GM18499 (cell line): ENCODE results near the gene BACE1.

Experiments used
- ATAC-seq: cut with Tn5 transposase; IDR thresholded peaks from one replicate; pipeline ENCODE4 v1.9.1; 2021; ENCODE audit warnings: moderate number of reproducible peaks; ENCODE audit not compliant: insufficient read depth, unreplicated experiment

The BACE1 gene

DNA sequence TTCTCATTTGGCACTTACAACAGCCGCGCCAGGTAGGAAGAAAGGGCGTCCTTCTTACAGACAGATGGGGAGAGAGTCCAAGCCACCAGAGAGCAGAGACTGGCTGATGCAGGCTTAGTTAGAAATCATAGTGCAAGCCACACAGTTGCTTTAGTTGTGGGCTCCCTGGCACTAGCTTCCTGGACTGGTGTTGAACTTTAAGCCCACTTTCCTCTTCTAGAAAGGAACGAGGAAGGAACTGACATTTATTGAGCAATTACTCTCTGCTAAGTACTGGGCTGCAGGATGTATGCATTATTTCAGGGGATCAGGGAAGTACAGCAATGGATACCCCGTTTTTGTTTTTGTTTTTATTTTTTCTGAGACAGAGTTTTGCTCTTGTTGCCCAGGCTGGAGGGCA lies 3.0 kb downstream of the BACE1 start:
- ATAC-seq: no peak

DNA sequence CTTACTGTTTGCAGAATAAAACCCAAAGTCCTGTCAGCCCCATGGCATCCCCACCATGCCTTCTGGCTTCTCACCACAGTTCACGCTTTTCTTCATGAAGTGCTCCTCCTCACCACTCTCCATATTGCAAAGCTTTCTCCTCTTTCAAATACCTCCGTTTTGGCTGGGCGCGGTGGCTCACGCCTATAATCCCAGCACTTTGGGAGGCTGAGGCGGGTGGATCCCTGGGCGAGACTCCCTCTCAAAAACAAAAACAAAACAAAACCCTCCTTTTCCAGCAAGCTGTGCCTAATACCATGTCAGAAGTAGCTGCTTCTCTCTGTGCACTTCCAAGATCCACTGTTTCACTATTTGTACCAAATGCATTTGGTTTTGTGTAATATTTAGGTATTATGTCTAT lies 6.7 kb downstream of the BACE1 start:
- no peak for ATAC-seq

DNA sequence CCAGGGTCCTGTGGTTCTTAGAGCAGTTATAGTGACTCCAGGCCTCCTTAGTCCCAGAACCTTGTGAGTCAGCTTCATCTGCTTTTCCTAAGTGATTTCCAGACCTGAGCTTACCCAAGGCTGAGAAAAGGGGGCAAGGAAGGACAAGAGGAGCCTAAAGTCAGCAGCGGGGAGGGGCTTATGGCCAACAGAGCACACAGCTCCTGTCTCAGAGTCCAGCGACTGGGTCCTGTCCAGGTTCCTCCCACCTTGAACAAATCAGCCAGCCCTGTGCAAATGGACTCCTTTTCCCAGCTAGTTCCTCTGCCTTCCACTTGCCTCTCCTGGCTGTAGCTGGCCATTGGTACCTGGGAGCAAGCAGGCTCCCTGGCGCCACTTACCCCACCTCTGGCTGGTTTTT lies 10.9 kb downstream of the BACE1 start:
- no peak for ATAC-seq

DNA sequence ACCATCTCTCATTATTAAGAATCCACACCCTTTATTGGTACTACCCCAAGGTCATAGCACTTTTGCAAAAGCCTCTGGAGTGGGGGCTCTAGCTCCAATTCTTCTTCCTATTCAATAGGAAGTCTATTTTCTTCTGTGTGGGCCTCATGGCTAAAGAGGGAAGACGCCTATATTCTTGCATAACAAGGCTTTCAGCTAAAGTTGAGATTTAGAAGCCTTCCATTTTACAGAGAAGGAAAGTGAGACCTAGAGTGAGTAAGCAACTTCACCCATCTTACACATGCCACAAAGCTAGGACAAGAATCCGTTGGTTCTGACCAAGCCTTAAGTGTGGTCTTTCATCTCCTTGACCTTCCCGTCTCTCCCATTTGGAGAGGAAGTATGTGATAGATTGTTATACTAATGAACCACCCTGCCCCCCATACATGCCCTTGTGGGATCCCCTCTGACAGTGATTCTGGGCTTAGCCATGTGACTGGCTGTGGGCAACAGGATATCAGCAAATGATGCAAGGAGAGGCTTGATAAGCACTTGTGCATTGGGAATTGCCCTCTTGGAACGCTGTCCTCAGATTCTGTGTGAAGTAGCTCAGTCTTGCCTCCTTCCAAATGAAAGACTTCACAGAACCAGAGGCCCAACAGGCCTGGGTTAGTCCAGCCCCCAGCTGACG lies 12.3 kb downstream of the BACE1 start:
- ATAC-seq: no peak

DNA sequence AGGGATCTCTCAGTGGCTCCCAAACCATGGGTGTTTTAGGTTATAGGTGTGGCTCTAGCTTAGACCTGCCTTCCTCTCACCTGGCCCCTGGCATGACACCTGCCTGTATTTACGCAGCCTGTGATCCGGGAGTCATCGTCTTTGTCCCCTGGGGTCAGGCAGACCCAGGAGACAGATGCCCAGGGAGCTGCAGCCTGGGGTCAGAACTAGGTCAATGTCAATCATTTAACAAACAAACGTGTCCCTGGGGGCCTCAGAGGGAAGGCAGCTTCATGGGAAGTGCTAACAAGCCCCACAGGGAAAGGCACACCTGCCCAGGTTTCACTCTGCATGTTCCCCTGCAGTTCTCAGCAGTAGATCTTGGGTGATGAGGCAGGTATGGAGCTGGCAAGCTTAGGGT lies 13.0 kb downstream of the BACE1 start:
- no peak for ATAC-seq

DNA sequence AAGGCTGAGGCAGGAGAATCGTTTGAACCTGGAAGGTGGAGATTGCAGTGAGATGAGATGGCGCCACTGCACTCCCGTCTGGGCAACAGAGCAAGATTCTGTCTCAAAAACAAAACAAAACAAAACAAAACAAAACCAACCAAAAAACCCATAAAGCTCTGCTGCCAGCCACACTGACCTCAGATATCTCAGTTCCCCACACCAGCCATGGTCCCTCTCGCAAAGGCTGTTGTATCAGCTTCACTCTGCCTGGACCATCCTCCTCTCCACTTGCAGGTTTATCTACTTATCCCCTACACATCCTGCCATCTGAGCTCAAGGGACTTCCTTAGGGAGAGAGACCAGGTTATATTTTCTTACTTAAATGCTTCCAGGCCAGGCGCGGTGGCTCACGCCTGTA lies 13.8 kb downstream of the BACE1 start:
- no peak for ATAC-seq

DNA sequence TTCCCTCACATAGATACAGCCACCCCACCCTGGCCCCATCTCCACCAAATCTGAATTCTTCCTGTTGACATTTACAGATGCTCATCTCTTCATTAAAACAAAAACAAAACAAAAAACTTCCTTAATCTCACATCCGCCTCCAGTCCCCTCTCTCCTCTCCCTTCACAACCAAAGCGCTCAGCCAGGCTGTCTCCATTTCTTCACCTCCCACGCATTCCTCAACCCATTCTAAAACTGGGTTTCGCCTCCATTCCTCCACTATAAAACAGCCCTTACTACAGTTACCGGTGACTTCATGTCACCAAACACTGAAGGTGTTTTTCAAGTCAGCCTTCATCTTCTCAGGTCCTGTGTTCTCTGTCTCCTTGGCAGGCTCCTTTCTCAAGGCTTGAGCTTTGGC lies 15.3 kb downstream of the BACE1 start:
- ATAC-seq: no peak

DNA sequence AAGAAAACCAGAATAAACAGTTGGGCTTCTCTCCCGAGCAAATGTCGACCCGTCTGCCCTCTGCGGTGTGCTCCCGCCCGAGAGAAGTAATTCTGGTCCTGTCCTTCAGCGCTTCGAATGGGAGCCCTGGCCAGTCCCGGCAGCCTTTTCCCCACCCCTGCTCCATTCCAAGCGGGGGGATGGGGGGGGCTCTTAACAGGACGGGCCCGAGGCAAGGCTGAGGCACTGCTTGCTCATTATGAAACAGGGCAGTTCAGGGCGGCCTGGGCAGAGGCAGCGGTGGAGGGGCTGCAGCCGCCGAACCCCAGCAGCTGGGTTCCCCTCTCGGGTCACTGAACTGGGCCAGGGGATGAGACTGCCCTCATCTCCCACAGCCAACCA lies 15.8 kb downstream of the BACE1 start:
- no peak for ATAC-seq

DNA sequence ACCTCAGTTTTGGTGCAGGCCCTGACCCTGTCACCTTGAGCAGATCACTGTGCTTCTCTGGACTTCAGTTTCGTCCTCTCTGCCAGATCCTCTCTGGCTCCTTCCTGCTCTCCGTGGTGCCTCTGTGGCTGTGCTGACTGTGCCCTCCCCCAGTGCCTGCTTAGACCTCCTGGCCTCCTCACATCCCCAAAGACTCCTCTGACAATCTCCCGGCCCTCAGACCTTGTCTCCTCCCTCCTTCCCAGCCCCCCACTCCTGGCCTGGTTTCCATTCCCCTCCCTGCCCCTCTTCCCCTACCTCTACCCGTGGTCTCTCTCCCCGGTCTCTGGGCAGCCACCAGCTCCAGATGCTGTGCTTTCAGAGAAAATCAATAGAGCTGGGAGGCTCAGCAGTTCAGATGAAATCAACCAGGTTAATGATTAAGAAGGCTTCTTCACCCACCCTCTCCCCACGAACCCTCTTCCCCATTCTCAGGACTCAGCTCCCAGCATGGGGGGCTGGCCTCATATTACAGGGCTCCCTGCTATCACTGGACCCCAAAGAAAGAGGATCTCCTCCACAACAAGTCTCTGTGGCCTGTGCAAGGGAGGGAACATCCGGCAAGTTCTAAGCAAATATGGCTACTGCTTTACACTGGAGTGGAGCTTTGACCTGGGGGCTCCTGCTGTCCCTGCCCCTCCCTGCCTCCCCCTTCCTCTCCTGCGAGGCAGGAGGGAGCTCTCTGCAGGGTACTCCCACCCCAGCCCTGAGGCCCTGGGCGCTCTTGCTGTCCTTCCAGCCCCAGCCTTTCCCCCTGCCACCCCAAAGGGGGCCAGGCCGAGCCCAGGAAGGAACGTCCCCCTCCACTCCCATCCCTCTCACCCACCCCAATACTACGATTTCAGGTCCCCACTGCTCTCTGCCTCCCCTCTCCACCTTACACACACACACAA lies 16.4 kb downstream of the BACE1 start:
- no peak for ATAC-seq

DNA sequence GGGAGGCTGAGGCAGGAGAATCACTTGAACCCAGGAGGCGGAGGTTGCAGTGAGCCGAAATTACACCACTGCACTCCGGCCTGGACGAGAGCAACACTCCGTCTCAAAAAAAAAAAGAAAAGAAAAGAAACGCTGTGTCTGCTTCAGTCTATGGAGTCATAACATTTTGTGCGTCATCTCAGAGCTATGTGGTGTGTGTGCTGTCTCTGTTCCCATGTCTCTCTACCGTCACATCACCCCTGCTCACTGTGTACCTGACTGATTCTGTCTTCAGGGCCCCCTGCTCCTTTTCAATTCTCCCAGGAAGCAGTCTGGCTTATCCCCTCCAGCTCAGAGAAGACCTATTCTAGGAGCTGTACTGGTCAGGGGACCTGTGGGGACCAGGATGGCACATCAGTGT lies 17.9 kb downstream of the BACE1 start:
- no peak for ATAC-seq

DNA sequence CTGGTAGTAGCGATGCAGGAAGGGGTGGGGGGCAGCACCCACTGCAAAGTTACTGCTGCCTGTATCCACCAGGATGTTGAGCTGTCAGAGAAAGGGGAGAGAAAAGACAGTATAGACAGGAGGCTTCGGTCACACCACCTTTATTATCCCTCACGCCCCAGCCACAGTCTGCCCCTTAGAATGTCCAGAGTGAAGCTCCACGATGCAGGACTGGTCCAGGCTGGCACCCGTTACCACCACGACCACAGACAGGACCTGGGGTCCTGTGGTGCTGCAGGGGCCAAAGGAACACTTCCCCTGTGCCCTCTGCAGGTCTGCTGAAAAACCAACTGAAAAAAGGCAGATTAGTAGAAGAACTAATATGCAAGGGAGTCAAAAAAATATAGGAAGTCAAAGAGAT lies 19.2 kb downstream of the BACE1 start:
- ATAC-seq: no peak

DNA sequence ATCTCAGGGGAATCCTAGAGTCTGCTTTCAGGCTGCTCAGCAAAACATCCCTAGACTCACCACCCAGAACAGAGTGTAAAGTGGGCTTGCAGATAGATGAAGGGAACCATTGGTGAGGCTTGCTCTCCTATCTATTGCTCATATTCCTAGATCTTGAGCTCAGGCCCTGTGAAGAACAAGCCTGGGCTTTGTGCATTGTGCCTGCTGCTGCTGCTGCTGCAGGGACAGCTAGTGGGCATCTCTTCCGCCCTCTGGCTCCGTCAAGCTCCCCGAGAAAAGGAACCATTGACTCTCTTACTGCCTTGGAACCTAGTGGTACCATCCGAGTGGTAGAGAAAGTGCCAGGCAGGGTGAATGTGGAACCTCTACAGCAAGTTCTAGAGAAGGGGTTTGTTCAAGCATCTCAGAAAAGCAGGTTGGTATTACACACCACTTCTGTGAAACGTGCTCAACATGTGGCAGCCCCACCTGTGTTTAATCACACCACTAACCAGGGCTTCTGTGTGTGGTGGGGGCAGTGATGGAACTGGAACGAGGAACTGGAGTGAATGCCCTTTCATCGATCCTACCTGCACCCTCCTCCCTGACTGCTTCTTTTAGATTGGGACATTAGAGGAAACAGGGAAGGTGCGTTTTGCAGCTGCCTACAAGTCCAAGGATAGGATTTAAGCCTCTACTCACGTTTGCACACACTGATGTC lies 20.5 kb downstream of the BACE1 start:
- no peak for ATAC-seq

DNA sequence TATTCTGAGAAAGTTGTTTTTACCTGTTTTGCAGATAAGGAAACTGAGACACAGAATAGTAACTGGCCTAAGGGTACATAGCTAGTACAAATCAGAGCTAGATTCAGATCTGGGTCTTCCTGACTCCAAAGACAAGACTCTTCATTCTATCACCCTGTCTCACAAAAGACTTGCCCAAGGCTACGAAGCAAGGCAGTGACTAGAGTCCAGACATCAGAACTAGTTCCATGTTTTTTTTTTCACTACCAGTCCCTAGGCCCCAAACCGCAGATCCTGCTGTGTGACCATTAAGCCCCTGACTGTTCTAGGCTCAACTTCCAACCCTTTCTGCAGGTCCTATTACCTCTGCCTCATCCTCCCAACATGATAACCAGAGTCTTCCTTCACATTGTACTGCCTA lies 23.4 kb downstream of the BACE1 start:
- ATAC-seq: no peak

DNA sequence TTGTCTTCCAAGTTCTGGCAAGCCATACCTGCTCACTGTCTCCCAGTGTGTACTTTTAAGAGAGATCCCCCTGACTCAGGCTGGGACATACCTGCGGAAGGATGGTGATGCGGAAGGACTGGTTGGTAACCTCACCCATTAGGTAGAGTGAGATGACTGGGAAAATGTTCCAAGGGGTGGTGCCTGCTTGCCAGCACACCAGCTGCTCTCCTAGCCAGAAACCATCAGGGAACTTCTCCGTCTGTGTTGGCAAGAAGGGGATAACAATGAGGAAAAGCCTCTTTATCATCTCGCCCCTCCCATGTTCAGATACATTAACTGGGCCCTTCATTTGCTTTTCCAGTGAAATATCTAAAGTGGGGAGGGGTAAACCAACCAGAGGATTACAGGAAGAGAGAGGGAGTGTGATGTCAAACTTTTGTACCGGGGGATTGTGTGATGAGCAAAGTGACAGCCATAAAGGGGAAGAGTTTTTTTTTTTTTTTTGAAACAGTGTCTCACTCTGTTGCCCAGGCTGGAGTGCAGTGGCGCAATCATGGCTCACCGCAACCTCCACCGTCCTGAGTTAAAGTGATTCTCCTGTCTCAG lies 25.2 kb downstream of the BACE1 start, which contains the start of gene BACE1-AS:
Gene BACE1-AS (plus strand): TSS at position 538 of the 588 bp plus-strand sequence.
- no peak for ATAC-seq

DNA sequence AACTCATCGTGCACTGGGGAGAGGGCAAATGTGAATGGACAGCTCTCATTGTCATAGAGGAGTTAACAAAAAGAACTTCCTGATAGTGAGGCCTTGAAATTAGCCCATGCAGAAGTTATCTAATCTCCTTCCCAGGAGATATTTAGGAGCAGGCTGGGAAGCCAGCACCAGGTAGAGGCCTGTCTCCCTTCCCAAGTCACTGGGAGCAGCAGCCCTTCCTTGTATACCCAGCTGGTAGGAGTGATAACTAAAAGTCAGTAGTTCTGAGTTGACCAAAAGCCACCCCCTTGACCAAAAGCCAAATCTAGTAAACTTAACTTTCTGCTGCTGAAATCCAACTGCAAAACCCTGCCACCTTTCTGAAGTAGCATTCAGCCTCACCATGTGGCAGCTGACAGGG lies 26.3 kb downstream of the BACE1 start:
- no peak for ATAC-seq

DNA sequence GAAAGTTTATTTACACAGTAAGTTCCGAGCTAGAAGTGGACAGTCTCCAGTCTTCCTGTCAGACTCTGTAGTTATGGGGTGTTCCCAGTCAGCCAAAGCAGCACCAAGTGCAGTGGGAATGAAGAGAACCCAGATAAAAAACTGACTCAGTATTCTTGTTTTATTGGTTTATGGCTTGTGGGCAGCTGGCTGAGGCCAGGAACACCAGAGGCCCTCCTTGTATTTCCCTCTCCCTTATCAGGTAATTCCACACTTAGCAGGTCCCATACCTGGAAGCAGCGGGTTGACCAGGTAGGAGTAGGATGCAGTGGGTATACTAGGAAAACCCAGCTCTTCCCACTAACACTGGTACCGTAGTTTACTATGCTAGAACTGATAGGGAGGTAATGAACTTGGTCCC lies 28.4 kb downstream of the BACE1 start:
- ATAC-seq: no peak

DNA sequence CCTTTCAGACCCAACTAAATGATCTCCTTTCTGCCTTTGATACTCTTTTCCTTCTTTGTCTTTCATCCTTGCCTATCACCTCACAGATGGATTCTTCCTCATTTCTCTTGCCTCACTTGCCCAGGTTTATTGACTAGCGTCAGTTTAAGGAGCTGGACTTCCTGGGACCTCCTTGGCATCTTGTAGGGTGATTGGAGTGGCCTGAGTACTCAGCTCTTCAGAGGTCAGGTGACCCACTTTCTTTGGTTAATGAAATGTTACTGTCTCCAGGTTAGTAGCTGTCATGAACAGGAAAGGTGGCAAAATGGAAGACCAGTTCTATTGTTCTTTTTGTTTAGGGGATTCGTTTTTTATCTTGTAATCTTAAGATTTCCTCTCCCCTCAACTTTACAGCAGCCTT lies 29.5 kb downstream of the BACE1 start:
- ATAC-seq: no peak

DNA sequence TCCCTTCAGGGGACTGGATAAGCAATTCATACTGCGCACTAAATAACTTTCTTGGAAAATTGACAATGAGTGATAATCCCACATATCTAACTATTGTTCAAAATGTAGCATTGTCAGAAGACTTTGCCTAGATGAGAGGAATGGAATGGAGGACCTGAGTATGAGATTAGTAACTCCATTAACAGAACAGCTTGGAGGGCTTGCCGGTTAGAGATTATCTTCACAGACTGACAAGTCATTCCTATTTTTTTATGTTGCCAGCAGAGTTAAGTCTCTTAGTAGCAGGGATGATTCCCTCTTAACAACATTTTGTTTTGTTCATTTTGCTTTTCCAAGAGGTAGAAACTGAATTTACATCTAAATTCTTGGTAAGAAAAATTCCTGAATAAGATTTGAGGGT lies 32.0 kb downstream of the BACE1 start:
- no peak for ATAC-seq

DNA sequence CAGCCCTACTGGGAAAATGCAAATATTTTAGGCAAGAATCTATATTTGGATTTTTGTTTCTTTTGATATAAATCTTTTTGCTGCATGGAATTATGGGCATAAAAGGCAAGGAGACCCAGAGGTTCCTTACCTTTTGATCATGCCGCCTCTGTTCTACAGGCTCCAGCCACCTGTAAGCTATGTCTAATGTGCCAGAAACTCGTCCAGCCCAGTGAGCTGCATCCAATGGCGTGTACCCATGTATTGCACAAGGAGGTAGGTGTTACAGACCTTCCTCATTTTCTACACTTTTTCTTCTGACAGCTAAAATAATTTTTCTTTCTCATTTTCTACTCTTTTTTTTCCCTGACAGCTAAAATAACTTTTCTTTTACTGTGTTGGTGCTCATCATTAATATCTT lies 33.1 kb downstream of the BACE1 start:
- no peak for ATAC-seq

DNA sequence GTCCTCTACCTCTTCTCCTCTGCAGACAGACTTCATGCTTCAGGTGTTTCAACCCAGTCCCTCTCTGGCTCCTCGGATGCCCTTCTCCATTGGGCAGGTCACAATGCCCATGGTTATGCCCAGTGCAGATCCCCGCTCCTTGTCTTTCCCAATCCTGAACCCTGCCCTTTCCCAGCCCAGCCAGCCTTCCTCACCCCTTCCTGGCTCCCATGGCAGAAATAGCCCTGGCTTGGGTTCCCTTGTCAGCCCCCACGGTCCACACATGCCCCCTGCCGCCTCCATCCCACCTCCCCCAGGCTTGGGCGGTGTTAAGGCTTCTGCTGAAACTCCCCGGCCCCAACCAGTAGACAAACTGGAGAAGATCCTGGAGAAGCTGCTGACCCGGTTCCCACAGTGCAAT lies 34.2 kb downstream of the BACE1 start:
- no peak for ATAC-seq

DNA sequence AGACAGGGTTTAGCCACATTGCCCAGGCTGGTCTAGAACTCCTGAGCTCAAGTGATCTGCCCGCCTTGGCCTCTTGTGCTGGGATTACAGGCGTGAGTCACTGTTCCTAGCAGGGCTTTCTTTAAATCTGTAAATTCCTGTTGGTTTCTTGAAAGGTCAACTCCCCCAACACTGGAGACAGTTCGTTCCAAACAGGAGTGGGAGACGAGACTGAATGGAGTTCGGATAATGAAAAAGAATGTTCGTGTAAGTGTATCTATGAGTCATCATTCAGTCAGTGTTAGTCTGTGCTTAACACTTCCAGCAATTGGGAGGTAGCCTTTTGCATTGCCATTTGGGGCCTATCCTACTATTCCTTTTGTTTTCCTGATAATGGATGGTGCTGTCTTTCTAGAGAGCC lies 34.9 kb downstream of the BACE1 start:
- no peak for ATAC-seq
